HEK293T (cell line): Measurements from ENCODE around the gene PSMA8.
"Not testable (repeated sequence)": the region's sequence is repeated elsewhere in the genome, so short reads cannot be mapped to it uniquely, and the experiment has no call there.

Experiments used
- ARNT ChIP-seq: fragments of 450-650 bp; IDR thresholded peaks from 2 replicates; pipeline ENCODE4 v1.6.1; 2017; ENCODE audit warnings: mild to moderate bottlenecking
- FOXA1 ChIP-seq: fragments of 450-650 bp; IDR thresholded peaks from 2 replicates; pipeline ENCODE4 v1.6.1; 2016; ENCODE audit warnings: mild to moderate bottlenecking
- HDGF ChIP-seq: fragments of 450-650 bp; IDR thresholded peaks from 2 replicates; pipeline ENCODE4 v1.6.1; 2017; ENCODE audit warnings: antibody characterized with exemption, borderline replicate concordance
- LEF1 ChIP-seq: fragments of 450-650 bp; IDR thresholded peaks from 2 replicates; pipeline ENCODE4 v1.6.1; 2017; ENCODE audit warnings: mild to moderate bottlenecking, borderline replicate concordance
- NFRKB ChIP-seq: fragments of 450-650 bp; IDR thresholded peaks from 2 replicates; pipeline ENCODE4 v1.6.1; 2016; ENCODE audit warnings: mild to moderate bottlenecking, moderate library complexity
- PKNOX1 ChIP-seq: fragments of 450-650 bp; IDR thresholded peaks from 2 replicates; pipeline ENCODE4 v1.6.1; 2016
- SP1 ChIP-seq: fragments of 450-650 bp; IDR thresholded peaks from 2 replicates; pipeline ENCODE4 v1.6.1; 2017
- SUZ12 ChIP-seq: fragments of 450-650 bp; IDR thresholded peaks from 2 replicates; pipeline ENCODE4 v1.6.1; 2016; ENCODE audit warnings: mild to moderate bottlenecking
- TARDBP ChIP-seq: fragments of 450-650 bp; IDR thresholded peaks from 2 replicates; pipeline ENCODE4 v1.6.1; 2016
- ZNF384 ChIP-seq: fragments of 450-650 bp; IDR thresholded peaks from 2 replicates; pipeline ENCODE4 v1.6.1; 2016

DNA sequence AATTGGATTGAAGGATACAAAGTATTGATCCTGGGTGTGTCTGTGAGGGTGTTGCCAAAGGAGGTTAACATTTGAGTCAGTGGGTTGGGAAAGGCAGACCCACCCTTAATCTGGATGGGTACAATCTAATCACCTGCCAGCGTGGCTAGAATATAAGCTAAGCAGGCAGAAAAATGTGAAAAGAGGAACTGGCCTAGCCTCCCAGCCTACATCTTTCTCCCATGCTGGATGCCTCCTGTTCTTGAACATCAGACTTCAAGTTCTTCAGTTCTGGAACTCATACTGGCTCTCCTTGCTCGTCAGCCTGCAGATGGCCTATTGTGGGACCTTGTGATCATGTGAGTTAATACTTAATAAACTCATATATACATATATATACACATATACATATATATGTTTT lies 5.5 kb upstream of the PSMA8 start:
- not testable (repeated sequence) for TF ChIP-seq HDGF, ZNF384, LEF1, SP1, ARNT, SUZ12, FOXA1, PKNOX1, NFRKB, TARDBP
